OCI-M2 (cell line): ENCODE data around the gene NXPE1.

Source experiments
- DNase-seq: peaks from one replicate; lab custom pipeline; 2025; ENCODE audit not compliant: unreplicated experiment; lab: John Stamatoyannopoulos, UW

Gene NXPE1

GRCh38 chr11:114563077-114563476 is 3.4 kb upstream of the NXPE1 start:
- no peak for DNase-seq

GRCh38 chr11:114562166-114562916 is 2.7 kb upstream of the NXPE1 start:
- no peak for DNase-seq

- no peak for DNase-seq
Measured at GRCh38 chr11:114556135-114556534, 3.5 kb downstream of the NXPE1 start.

- no peak for DNase-seq
Measured at GRCh38 chr11:114553642-114554041, 6.0 kb downstream of the NXPE1 start.

GRCh38 chr11:114551060-114551459 is 8.6 kb downstream of the NXPE1 start:
- DNase-seq: no peak

- DNase-seq: no peak
Measured at GRCh38 chr11:114525682-114526081, 34.0 kb downstream of the NXPE1 start.

- DNase-seq: no peak
Measured at GRCh38 chr11:114524122-114524521, 35.6 kb downstream of the NXPE1 start.

GRCh38 chr11:114522818-114523217 is 36.9 kb downstream of the NXPE1 start:
- DNase-seq: no peak

- no peak for DNase-seq
Measured at GRCh38 chr11:114511538-114511937, 48.1 kb downstream of the NXPE1 start.

- no peak for DNase-seq
Measured at GRCh38 chr11:114511079-114511478, 48.6 kb downstream of the NXPE1 start.

GRCh38 chr11:114501901-114502300 is 57.8 kb downstream of the NXPE1 start:
- DNase-seq: no peak

GRCh38 chr11:114499756-114500155 is 59.9 kb downstream of the NXPE1 start:
- DNase-seq: no peak

- no peak for DNase-seq
Measured at GRCh38 chr11:114496915-114497314, 62.8 kb downstream of the NXPE1 start.

- no peak for DNase-seq
Measured at GRCh38 chr11:114483929-114484328, 75.8 kb downstream of the NXPE1 start.

GRCh38 chr11:114482114-114482513 is 77.6 kb downstream of the NXPE1 start:
- no peak for DNase-seq

- DNase-seq: no peak
Measured at GRCh38 chr11:114479331-114479730, 80.3 kb downstream of the NXPE1 start.

GRCh38 chr11:114478768-114479167 is 80.9 kb downstream of the NXPE1 start:
- no peak for DNase-seq

- DNase-seq: no peak
Measured at GRCh38 chr11:114478001-114478410, 81.7 kb downstream of the NXPE1 start.

GRCh38 chr11:114472661-114473060 is 87.0 kb downstream of the NXPE1 start:
- DNase-seq: no peak
